GM12878 (cell line): ENCODE data around the gene NEK10. TPM values are rescaled to one million over a fixed set of nuclear protein-coding genes. Genes with fewer than 3 reads are reported as not detected.

Experiments used
- ATAC-seq: fragments of 200-7000 bp; cut with Tn5 transposase; 3 replicates; pipeline ENCODE4 v1.9.1; 2020; ENCODE audit warnings: mild to moderate bottlenecking, moderate library complexity
- BruUV-seq: library from RNA; stranded (reverse); fragments of 400-500 nt; replicated peaks from 2 replicates; lab custom pipeline; 2021; lab: Mats Ljungman, UMichigan
- CTCF ChIA-PET: fragments of 300-600 bp; sonication (Branson Sonifier 250); formaldehyde crosslinking; extraction: SDS; loops from one replicate; lab custom pipeline; 2021; ENCODE audit warnings: inconsistent platforms; lab: Yijun Ruan, JAX
- POLR2A ChIA-PET: fragments of 350-600 bp; formaldehyde crosslinking; extraction: SDS; loops from one replicate; lab custom pipeline; 2021; ENCODE audit warnings: inconsistent platforms; lab: Charles Lee
- RAD21 ChIA-PET: fragments of 300-600 bp; sonication (Branson Sonifier 250); formaldehyde crosslinking; loops from one replicate; lab custom pipeline; 2023; ENCODE audit warnings: antibody characterized with exemption; ENCODE audit not compliant: unreplicated experiment; lab: Charles Lee
- SMC1A ChIA-PET: fragments of 300-600 bp; sonication (Branson Sonifier 250); formaldehyde crosslinking; loops from one replicate; lab custom pipeline; 2023; ENCODE audit not compliant: unreplicated experiment, uncharacterized antibody; lab: Charles Lee
- DNase-seq: peaks from one replicate; pipeline ENCODE4 v3.0.0-alpha.2; 2011; ENCODE audit warnings: low read depth, low spot score
- FAIRE-seq: peaks from 3 replicates; lab custom pipeline; 2011; peaks lifted over from hg19 to GRCh38; lab: Jason Lieb, UNC
- H2AFZ ChIP-seq: 2 replicates; pipeline ENCODE4 v1.6.0; 2011; ENCODE audit warnings: low read depth, low read length, control low read depth; ENCODE audit not compliant: control insufficient read depth
- H3K27ac ChIP-seq: 2 replicates; pipeline ENCODE4 v1.5.1; 2011; ENCODE audit warnings: control low read depth; ENCODE audit not compliant: control insufficient read depth, insufficient read depth
- H3K27me3 ChIP-seq, 2 experiments: replicated peaks in 1 of 2; 2 replicates each; pipeline versions ENCODE4 v1.6.0 to v1.6.1; 2011; ENCODE audit warnings: low read length in 1 of 2; ENCODE audit not compliant: control insufficient read depth in 2 of 2, insufficient read depth in 2 of 2
- H3K36me3 ChIP-seq, 2 experiments: 2 replicates each; pipeline ENCODE4 v1.5.1; 2011; ENCODE audit warnings: low read length in 1 of 2; ENCODE audit not compliant: control insufficient read depth in 2 of 2, insufficient read depth in 2 of 2
- H3K4me1 ChIP-seq: 2 replicates; pipeline ENCODE4 v1.6.1; 2011; ENCODE audit warnings: mild to moderate bottlenecking, low read length, moderate library complexity, mixed read lengths; ENCODE audit not compliant: control insufficient read depth, insufficient read depth
- H3K4me2 ChIP-seq: 2 replicates; pipeline ENCODE4 v1.6.0; 2011; ENCODE audit warnings: control low read depth; ENCODE audit not compliant: control insufficient read depth, insufficient read depth
- H3K4me3 ChIP-seq: fragments of 200-600 bp; sonication (generic); 2 replicates; pipeline ENCODE4 v1.5.1; 2016
- H3K79me2 ChIP-seq: 2 replicates; pipeline ENCODE4 v1.6.0; 2011; ENCODE audit warnings: low read length; ENCODE audit not compliant: control insufficient read depth, insufficient read depth
- H3K9ac ChIP-seq: 2 replicates; pipeline ENCODE4 v1.8.0; 2011; ENCODE audit warnings: low read length, control low read depth, mixed read lengths; ENCODE audit not compliant: control insufficient read depth, insufficient read depth
- H3K9me3 ChIP-seq: replicated peaks from 3 replicates; pipeline ENCODE4 v1.5.1; 2011; ENCODE audit warnings: mild to moderate bottlenecking, low read length; ENCODE audit not compliant: control insufficient read depth, insufficient read depth
- H4K20me1 ChIP-seq: 2 replicates; pipeline ENCODE4 v1.6.0; 2011; ENCODE audit not compliant: control insufficient read depth, insufficient read depth
- CEBPB ChIP-seq, 2 experiments: fragments of 150-350 bp in 1 of 2; IDR thresholded peaks; 2 replicates each; pipeline ENCODE4 v1.6.1; 2012 to 2014; ENCODE audit warnings: low read depth in 2 of 2, low read length in 2 of 2, borderline replicate concordance in 1 of 2, inconsistent platforms in 1 of 2
- CHD4 ChIP-seq: fragments of 200-600 bp; sonication (generic); IDR thresholded peaks from 2 replicates; pipeline ENCODE4 v1.6.1; 2016; ENCODE audit warnings: mild to moderate bottlenecking
- CTCF ChIP-seq, 3 experiments: IDR thresholded peaks in 2 of 3; conservative IDR thresholded peaks in 1 of 3; 2 replicates each; pipeline ENCODE4 v1.5.1; 2011; ENCODE audit warnings: low read depth in 3 of 3, low read length in 3 of 3, mild to moderate bottlenecking in 3 of 3, control low read depth in 2 of 3, moderate library complexity in 2 of 3, inconsistent platforms in 1 of 3, mixed read lengths in 1 of 3; ENCODE audit not compliant: control insufficient read depth in 2 of 3, insufficient read depth in 1 of 3; ENCODE audit errors: extremely low read depth in 1 of 3
- DPF2 ChIP-seq: fragments of 450-650 bp; IDR thresholded peaks from 2 replicates; pipeline ENCODE4 v1.6.1; 2017; ENCODE audit warnings: mild to moderate bottlenecking
- ETV6 ChIP-seq, 2 experiments: fragments of 450-650 bp in 1 of 2; IDR thresholded peaks in 1 of 2; conservative IDR thresholded peaks in 1 of 2; 2 replicates each; pipeline ENCODE4 v1.6.1; 2014; ENCODE audit warnings: antibody characterized with exemption in 1 of 2, borderline replicate concordance in 1 of 2, low read depth in 1 of 2, mild to moderate bottlenecking in 1 of 2, moderate library complexity in 1 of 2
- GATAD2B ChIP-seq: fragments of 450-650 bp; conservative IDR thresholded peaks from 2 replicates; pipeline ENCODE4 v1.6.1; 2017; ENCODE audit warnings: low read depth, mild to moderate bottlenecking, moderate library complexity
- HDGF ChIP-seq: fragments of 450-650 bp; IDR thresholded peaks from 2 replicates; pipeline ENCODE4 v1.6.1; 2016; ENCODE audit warnings: antibody characterized with exemption
- HSF1 ChIP-seq: fragments of 150-350 bp; IDR thresholded peaks from 2 replicates; pipeline ENCODE4 v1.6.1; 2014; ENCODE audit warnings: mild to moderate bottlenecking, low read depth, low read length
- KAT2A ChIP-seq: conservative IDR thresholded peaks from 2 replicates; pipeline ENCODE4 v1.6.1; 2011; ENCODE audit warnings: low read depth, low read length; ENCODE audit not compliant: control insufficient read depth
- PAX8 ChIP-seq: fragments of 450-650 bp; IDR thresholded peaks from 2 replicates; pipeline ENCODE4 v1.6.1; 2017; ENCODE audit warnings: mild to moderate bottlenecking, moderate library complexity
- POLR2AphosphoS2 ChIP-seq: IDR thresholded peaks from 2 replicates; pipeline ENCODE4 v1.6.1; 2011; ENCODE audit warnings: low read depth, mild to moderate bottlenecking, low read length, improper control_type of control experiment, moderate library complexity
- SMAD5 ChIP-seq: IDR thresholded peaks from 2 replicates; pipeline ENCODE4 v1.6.1; 2016; ENCODE audit warnings: antibody characterized with exemption, low read depth
- STAT3 ChIP-seq: IDR thresholded peaks from 2 replicates; pipeline ENCODE4 v1.6.1; 2011; ENCODE audit warnings: low read depth, low read length, improper control_type of control experiment
- TCF12 ChIP-seq: IDR thresholded peaks from 2 replicates; pipeline ENCODE4 v1.6.1; 2011; ENCODE audit warnings: low read depth, mild to moderate bottlenecking, low read length
- ZNF217 ChIP-seq: fragments of 450-650 bp; IDR thresholded peaks from 2 replicates; pipeline ENCODE4 v1.6.1; 2017; ENCODE audit warnings: antibody characterized with exemption, mild to moderate bottlenecking
- WGBS: methylation state at CpG from one replicate; pipeline ENCODE4 v1.1.6; 2016; ENCODE audit warnings: low lambda C conversion rate; ENCODE audit not compliant: insufficient replicate concordance, insufficient coverage; ENCODE audit errors: missing lambda C conversion rate; 5-methylcytosine and 5-hydroxymethylcytosine counted together
- in situ Hi-C: fragments of 300-500 bp; cut with MboI; formaldehyde crosslinking; loops from 9 replicates; pipeline ENCODE4 v1.14.3; 2018; ENCODE audit warnings: mixed read lengths
- intact Hi-C: fragments of 100-400 bp; cut with micrococcal nuclease; formaldehyde crosslinking; loops from one replicate; pipeline ENCODE4 v1.14.2; 2022; ENCODE audit not compliant: unreplicated experiment
- polyA plus RNA-seq, 11 experiments: library from polyadenylated mRNA; depleted of rRNA in 4 of 11; unstranded in 6 of 11; stranded (reverse) in 5 of 11; fragments of >200 nt; fragmentation: Nextera tagmentation in 4 of 11; fragmentation: Illumina TruSeq in 1 of 11; extraction: Ambion mirVana in 4 of 11; extraction: Trizol in 1 of 11; gene quantifications; 1 replicate in 1 of 11; 2 replicates in 10 of 11; pipeline versions ENCODE4 v1.2.1 to v1.2.3, GENCODE V29; 2011 to 2016; ENCODE audit warnings: inconsistent platforms in 2 of 11, missing spikeins in 2 of 11, low read depth in 1 of 11
- total RNA-seq, 4 experiments: library from RNA; depleted of rRNA in 3 of 4; stranded (reverse); fragments of >200 nt in 3 of 4; fragmentation: Illumina TruSeq in 1 of 4; extraction: Trizol in 1 of 4; gene quantifications; 2 replicates each; pipeline versions ENCODE4 v1.2.1 to v1.2.3, GENCODE V29; 2013 to 2021
- TF ChIP-seq, protein P1 (sequence below): IDR thresholded peaks from 2 replicates; pipeline ENCODE4 v1.6.1; 2012; ENCODE audit warnings: low read depth, low read length, improper control_type of control experiment
- TF ChIP-seq, protein P2 (sequence below): IDR thresholded peaks from 2 replicates; pipeline ENCODE4 v1.6.1; 2012; ENCODE audit warnings: low read depth, low read length, improper control_type of control experiment

The NEK10 gene
- total and polyA plus RNA-seq, 10 of the 15 experiments (the other 5 are each of a cell fraction or from before 2014, with no cell fraction given), result 0.06 to 0.40 (median 0.16) TPM; not detected in 2

DNA sequence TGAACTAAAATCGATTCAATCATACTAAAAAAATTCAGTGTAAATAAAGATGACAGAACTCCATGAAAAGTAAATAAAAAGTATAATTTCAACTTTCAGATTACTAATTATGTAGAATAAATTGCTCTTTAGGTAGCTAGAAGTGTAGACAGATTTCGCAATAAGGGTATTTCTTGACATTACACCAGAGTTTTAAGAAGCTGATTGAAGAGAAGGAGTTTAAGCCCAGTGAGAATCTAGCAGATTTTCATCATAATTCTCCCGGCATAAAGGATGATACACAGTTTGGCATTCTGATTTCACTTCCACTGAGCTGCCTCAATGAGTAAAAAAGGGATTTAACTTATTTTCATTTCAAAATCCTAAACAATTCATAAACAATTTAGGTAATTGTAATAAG lies 259.2 kb downstream of the NEK10 start:
- Histone ChIP-seq H3K4me1 (no peaks in the 10 kb centered on the region), H3K79me2 (no peaks in the 10 kb centered on the region), H4K20me1 (no peaks in the 10 kb centered on the region), H3K4me3 (no peak overlapping the region), H2AFZ (no peak overlapping the region), H3K36me3 (no peaks in the 10 kb centered on the region), H3K27me3 (no peaks in the 10 kb centered on the region), H3K4me2 (no peak overlapping the region), H3K9me3 (no peaks in the 10 kb centered on the region), H3K27ac (no peak overlapping the region), H3K9ac (no peak overlapping the region)
- TF ChIP-seq STAT3 (no peak), POLR2AphosphoS2 (no peak), CEBPB (IDR thresholded peaks at IDR 0.05; ENCODE audit: borderline replicate concordance in 1 of 2, low read depth in 2 of 2, low read length in 2 of 2) (no peak), HSF1 (no peak), TCF12 (no peak), SMAD5 (no peak), KAT2A (no peak), GATAD2B (no peak), PAX8 (no peak), ETV6 (conservative IDR thresholded peaks at IDR 0.05 in 1 of 2, IDR thresholded peaks at IDR 0.05 in 1 of 2; ENCODE audit: borderline replicate concordance in 1 of 2, low read depth in 1 of 2) (no peak), CHD4 (no peak), CTCF (IDR thresholded peaks at IDR 0.05 in 2 of 3, conservative IDR thresholded peaks at IDR 0.05 in 1 of 3; ENCODE audit: control insufficient read depth in 2 of 3, extremely low read depth in 1 of 3, insufficient read depth in 1 of 3, low read depth in 3 of 3, low read length in 3 of 3) (no peak), HDGF (no peak), DPF2 (no peak), ZNF217 (no peak)
- TF ChIP-seq, protein P1, sequence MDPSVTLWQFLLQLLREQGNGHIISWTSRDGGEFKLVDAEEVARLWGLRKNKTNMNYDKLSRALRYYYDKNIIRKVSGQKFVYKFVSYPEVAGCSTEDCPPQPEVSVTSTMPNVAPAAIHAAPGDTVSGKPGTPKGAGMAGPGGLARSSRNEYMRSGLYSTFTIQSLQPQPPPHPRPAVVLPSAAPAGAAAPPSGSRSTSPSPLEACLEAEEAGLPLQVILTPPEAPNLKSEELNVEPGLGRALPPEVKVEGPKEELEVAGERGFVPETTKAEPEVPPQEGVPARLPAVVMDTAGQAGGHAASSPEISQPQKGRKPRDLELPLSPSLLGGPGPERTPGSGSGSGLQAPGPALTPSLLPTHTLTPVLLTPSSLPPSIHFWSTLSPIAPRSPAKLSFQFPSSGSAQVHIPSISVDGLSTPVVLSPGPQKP, result no peak
- TF ChIP-seq, protein P2, sequence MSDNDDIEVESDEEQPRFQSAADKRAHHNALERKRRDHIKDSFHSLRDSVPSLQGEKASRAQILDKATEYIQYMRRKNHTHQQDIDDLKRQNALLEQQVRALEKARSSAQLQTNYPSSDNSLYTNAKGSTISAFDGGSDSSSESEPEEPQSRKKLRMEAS, result no peak
- in situ Hi-C loops, result no loop called here
- RAD21 ChIA-PET, result no interaction called here
- 16% methylated on average over 3 of the region's 3 CpGs for WGBS
- DNase-seq (no peak), FAIRE-seq (no peak), ATAC-seq (no peak)
- SMC1A ChIA-PET, result no interaction called here
- CTCF ChIA-PET, result no interaction called here
- intact Hi-C loops, result no loop called here
- BruUV-seq, result no TSS peak
- POLR2A ChIA-PET, result no interaction called here
